GM21360 (cell line): ENCODE data around the gene ULK1.

Experiments used
- ATAC-seq: cut with Tn5 transposase; IDR thresholded peaks from one replicate; pipeline ENCODE4 v1.9.1; 2021; ENCODE audit warnings: mild to moderate bottlenecking, moderate library complexity; ENCODE audit not compliant: unreplicated experiment

Gene ULK1

DNA sequence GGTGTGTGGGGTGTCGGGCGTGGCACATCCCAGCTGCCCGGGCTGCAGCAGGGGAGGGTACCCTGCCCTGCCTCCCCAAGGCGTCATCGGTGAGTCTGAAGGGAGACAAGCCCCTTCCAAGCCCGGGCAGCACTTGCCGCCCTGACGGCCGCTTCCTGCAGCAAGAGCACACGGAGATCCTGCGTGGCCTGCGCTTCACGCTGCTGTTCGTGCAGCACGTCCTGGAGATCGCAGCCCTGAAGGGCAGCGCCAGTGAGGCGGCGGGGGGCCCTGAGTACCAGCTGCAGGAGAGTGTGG, 24.6 kb downstream of the ULK1 start:
- no peak for ATAC-seq

DNA sequence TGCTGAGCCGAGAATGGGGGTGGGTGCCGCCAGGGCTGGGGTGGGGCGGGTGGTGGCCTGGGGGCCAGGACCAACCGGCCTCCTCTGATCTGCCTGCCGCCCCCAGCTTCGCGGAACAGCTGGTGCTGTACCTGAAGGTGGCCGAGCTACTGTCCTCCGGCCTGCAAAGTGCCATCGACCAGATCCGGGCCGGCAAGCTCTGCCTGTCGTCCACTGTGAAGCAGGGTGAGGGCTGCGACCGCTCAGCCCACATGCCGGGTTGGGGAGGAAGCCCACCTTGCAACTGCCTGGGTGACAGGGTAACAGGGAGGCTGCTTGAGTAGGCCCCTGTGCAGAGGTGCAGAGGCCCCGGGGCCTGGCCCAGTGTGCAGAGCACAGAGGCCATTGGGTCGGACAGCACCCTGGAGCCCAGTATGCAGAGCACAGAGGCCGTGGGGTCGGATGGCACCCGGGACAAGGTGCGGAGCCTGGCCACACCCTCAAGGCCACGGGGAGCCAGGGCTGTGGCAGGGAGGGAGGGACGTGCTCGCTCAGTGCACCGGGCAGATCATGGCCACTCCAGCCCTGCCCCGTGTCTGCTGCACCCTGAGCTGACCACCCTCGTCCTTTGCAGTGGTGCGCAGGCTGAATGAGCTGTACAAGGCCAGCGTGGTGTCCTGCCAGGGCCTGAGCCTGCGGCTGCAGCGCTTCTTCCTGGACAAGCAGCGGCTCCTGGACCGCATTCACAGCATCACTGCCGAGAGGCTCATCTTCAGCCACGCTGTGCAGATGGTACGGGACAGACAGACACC, 25.1 kb downstream of the ULK1 start:
- no peak for ATAC-seq

DNA sequence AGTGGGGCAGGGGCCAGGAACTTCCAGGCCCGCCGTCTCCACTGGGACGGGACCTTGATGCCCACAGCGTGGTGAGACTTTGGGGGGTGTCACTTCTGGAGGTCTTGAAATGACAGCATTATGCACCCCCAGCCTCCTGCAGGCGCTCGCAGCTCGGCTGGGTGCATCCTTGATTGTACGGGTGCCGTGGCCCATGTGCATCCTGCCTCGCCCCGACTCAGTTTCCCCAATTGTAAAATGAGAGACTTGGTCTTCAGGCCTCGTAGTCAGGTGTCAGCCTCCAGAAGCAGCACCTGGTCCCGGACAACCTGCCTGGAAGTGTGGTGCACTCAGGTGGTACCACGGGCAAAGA, 25.7 kb downstream of the ULK1 start:
- ATAC-seq = no peak

DNA sequence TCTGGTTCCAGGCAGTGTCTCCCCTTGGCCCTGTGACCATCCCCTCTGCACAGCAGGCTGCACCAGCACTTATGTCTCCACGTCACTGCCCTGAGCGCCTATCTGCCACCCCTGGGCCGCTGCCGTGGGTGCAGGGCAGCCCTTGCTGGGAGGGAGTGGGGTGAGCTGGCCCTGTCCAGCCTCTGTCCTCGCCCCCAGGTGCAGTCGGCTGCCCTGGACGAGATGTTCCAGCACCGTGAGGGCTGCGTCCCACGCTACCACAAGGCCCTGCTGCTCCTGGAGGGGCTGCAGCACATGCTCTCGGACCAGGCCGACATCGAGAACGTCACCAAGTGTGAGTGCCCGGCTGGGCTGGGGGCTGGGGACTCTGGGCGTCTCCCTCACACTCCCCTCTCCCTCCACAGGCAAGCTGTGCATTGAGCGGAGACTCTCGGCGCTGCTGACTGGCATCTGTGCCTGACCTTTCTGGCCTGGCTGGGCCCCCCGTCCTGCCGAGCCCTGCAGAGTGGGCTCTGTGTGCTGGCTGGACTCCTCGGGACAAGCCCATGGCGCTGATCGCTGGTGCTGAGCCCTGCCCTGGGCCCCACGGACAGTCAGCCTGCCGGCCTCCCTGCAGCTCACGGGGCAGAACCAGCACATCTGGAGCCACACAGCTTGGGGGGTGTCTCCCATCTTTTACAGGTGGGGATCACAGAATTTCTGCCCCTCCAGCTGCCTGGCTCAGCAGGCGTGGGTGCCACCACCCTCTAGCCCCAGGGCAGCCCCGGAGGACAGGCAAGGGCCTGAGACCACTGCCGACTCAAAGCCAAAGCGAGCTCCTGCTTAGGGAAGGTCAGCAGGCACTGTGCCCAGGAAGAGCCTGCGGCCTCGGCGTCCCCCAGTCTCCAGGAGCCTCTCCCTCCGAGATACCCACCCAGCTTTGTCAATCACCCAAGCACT, 26.7 kb downstream of the ULK1 start:
- no peak for ATAC-seq

DNA sequence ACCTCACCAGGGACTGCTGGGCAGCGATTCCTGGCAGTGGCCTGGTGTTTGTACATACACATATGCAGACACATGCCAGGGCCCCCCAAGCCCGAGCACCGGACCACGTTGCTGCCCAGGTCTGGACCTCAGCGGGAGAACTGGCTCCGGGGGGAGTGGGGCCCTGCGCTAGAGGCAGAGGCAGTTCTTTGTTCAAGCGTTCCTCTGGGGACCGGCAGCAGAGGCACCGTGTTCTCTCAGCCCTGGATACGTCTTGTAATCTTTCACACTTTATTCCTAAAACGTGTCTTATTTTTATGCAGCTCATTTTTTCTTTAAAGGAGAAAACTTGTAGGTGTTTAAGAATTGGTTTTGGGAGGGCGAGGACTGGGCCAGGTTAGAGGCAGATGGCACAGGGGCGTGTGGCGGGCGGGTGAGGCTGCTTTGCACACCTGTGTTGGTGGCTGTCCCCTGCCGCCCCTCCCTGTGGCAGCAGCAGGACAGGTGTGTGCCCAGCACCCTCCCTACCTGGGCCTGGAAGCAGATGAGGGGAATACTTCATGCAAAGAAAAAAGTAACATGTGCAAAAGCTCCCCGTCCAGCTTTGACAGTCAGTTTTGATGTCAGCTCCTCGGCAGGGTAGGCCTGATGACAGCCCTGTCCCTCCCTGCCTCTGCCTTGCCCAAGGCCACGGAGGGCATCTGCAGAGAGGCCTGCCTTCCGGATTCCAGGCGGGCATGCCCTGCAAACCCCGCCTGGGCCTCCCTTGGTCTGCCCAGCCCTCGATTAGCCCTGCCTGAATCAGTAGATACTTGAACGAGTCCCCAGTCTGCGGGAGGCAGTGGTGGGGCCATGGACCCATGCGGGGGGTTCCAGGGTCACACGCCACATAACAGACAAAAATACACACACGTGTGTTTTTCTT, 27.7 kb downstream of the ULK1 start:
- no peak for ATAC-seq

DNA sequence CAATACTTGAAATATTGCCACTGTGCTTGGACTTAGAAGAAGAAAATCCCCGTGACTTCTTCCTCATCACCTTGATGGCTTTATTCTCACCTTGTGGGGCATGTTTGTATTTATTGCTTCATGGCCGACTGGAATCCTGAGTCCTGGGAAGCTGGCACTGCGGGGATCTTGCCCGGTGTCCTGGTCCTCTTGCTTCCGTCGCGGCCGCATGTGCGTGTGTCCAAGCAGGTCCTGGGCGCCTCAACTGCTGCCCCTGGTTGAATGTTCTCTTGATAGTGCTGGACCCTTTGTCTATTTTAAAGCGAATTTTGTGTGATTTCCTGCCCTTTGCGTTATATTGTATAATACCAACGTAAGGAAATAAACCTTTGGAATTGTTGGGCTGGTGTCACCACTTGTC, 28.4 kb downstream of the ULK1 start:
- ATAC-seq = no peak

DNA sequence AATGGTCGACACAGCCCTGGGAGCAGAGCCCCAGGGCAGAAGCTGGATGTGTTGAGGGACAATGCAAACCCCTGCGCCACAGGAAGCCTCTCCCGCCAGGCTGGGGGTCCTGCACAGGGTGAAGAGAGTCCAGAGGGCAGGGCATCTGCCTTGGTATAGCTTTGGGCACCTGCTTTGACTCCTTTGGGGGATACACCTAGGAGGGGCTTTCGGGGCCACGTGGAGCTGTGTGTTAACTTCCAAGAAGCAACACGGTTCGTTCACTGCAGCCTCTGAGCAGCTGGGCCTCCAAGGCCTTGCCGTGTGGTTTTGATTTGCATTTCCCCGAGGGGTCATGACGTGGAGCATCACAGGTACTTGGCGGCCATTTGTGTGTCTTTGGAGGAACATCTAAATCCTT, 28.8 kb downstream of the ULK1 start:
- peak; percentile 70 for ATAC-seq

DNA sequence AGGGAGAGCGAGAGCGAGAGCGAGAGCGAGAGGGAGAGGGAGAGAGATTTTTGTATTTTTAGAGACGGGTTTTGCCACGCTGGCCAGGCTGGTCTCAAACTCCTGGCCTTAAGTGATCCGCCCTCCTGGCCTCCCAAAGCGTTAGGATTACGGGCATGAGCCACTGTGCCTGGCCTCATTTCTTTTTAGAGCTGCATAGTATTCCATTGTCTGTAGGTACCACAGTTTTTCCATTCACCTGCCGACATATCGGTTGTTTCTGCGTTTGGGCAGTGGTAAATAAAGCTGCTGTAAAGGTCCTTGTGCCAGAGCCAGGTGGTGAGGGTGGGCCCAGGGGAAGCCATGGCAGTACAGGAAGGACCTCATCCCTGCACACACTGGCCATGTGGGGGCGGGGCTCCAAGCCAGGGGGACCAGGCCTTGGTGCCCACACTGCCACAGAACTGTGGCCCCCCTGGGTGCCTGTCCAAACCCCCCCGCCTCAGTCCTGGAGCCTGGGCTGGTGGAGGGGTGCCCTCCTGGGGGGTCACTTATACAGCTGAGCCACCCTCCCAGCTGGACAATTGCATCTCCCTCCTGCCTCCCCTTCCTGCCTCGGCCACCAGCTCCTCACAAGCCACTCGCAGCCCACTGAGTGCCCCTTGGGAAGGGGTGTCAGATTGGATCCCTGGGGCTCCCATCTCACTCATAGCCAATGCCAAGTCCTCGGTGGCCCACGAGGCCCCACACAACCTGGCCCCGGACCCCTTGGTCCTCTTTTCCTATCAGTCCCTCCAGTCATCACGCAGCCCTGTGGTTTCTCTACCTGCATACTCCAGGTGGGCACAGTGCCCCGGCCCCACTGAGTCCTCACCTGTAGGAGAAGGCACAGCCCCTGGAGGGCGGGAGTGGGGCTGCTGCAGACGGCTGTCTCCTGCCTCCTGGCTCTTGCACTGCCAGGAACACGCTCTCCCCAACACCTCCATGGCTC, 33.0 kb downstream of the ULK1 start:
- ATAC-seq = no peak

DNA sequence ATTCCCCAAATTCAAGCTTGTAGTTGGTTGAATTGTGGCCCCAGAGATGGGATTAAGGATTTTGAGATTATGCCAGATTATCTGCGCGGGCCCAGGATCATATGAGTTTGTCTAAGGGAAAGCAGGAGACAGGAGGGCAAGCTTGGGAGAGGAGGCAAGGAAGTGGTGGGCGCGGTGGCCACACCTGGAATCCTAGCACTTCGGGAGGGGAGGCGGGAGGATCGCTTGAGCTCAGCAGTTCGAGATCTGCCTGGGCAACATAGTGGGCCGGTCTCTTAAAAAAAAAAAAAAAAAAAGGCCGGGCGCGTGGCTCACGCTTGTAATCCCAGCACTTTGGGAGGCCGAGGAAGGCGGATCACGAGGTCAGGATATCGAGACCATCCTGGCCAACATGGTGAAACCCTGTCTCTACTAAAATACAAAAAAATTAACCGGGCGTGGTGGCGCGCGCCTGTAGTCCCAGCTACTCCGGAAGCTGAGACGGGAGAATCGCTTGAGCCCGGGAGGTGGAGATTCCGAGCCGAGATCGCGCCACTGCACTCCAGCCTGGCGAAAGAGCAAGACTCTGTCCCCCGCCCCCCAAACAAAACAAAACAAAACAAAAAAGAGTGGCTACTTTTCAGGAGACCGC, 33.8 kb downstream of the ULK1 start:
- ATAC-seq = peak; percentile 1

DNA sequence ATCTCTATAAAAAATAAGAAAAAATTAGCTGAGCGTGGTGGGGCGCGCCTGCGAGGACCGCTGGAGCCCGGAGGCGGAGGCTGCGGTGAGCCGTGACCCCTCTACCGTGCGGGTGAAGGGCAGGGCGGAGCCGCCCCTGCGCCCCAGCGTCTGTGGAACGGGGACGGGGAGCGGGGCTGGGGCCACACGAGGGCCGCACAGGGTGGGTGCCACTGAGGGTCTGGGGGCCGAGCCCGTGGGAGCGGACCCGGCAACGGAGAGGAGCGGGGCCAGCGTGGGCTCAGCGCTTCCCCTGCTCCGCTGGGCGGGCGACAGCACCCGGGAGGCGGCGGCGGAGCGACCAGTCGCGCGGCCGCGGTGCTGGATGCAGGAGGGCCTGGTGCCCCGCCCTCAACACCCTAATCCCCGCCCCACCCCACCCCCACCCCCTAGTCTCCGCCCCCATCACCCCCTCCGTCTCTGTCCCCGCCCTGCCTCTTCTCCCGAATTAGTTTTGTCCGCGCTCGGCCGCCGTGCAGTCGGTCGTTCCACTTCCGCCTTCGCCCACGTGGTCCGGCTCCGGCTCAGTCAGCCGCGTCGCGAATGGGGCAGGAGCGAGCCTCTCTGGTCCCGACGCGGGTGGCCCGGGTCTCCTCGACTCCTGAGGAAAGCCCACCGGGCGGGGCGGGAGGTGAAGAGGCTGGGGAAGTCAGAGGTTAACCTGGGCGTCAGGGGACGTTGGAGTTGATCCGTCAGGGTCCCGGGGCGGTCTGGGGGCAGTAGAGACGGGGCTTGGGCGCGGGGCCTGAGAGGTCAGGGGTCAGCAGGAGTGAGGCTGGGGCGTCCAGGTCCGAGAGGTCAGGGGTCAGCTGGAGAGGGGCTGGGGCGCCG, 34.5 kb downstream of the ULK1 start, which contains the start of gene PUS1:
PUS1 (plus strand) TSS at position 566 of the 870 bp plus-strand sequence. CDS start 447 bp downstream, outside the sequence.
- peak; percentile 73 for ATAC-seq

DNA sequence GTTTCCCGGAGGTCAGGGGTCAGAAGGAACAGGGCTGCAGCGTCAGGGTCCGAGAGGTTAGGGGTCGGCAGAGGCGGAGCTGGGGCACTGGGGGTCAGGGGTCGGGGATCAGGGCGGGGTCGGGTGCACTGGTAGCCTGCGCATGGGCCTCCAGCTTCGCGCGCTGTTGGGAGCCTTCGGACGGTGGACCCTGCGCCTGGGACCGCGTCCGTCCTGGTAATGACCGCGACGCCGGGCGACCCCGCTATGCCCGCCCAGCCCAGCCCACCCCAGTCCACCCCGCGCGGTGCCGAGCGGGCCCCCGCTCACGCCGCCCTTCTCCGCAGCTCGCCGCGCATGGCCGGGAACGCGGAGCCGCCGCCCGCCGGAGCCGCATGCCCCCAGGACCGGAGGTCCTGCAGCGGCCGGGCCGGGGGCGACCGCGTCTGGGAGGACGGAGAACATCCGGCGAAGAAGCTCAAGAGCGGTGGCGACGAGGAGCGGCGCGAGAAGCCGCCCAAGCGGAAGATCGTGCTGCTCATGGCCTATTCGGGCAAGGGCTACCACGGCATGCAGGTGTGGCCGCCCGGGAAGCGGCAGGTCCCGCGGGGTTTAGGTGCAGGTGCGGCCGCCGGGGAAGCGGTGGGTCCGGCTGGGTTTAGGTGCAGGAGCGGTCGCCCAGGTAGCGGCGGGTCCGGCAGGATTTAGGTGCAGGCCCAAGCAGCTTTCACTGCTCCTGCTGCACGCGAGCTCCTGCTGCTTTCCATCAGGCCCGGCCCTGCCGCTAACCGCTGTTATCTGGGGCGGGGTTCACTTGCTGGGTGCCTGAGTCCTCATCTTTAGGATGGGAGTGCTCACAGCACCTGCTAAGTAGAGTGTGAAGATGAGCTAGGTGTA, 35.4 kb downstream of the ULK1 start:
- ATAC-seq = no peak

DNA sequence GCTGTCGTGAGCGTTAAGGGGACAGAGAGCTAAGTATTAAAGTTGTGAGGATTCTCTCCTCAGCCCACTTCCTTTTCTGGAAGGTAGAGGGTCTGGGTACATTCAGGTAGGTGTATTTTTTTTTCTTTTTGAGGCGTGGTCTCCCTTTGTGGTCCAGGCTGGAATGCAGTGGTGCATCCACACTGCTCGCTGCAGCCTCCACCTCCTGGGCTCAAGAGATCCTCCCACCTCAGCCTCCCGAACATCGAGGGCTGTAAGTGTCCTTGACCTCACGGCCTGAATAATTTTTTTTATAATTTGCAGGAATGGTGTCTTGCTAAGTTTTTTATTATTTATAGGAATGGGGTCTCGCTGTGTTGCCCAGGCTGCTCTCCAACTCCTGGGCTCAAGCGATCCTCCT, 36.1 kb downstream of the ULK1 start:
- ATAC-seq = no peak

DNA sequence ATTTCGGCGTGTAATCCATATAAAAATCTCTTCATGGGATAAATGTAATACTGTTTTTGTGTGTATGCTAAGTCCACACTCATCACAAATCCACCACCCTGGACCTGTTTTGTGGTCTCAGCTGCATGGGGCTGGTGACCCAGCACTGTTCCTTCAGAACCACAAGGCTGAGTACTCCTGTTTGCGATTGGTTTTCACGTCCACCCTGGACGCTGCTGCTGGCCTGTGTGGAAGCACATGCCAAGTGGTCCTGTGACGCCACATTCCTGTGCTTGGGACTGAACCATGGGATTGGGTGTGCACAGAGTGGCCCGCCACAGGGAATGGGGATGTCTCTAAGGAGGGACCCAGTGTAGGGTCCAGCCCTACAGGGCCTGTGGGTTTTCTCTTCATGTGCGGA, 39.0 kb downstream of the ULK1 start:
- ATAC-seq = no peak

DNA sequence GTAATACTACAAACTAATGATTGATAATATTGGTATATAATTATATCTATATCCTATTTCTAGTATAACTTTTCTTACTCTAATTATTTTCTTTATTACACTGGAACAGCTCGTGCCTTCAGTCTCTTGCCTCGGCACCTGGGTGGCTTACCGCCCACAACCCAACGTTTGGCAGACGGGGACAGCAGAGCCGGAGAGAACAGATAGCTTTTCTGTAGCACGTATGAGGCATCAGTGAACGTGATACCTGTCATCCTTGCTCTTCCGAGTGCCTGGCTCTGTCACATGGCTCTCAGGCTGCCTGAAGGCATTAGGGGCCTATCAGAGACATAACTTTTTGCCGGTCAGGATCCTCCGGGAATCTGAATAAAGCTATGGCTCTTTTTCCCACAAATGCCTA, 40.1 kb downstream of the ULK1 start:
- no peak for ATAC-seq

DNA sequence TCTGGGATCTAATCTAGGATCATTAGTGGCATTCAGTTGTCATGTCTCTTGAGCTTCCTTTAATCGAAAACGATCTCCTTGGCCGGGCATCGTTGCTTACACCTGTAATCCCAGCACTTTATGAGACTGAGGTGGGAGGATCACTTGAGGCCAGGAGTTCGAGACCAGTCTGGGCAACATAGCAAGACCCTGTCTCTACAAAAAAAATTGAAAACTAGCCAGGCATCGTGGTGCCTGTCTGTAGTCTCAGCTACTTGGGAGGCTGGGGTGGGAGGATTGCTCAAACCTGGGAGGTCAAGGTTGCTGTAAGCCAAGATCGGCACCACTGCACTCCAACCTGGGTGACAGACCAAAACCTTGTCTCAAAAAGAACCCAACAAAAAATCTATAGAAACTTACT, 43.7 kb downstream of the ULK1 start:
- no peak for ATAC-seq

DNA sequence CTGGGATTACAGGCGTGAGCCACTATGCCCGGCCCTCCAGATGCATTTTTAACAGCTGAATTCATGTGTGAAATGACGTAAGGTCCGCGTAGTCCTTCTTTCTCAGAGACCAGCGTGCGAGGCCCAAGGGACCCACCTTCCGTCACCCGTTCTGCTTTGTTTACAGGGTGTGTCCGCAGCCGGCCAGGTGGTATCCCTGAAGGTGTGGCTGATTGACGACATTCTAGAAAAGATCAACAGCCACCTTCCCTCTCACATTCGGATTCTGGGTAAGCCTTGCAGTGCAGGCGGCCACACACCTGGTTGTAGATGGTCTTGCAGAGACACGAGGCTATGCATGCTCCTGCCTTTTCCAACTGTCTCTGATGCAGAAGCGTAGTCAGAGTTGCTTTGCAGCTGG, 44.6 kb downstream of the ULK1 start:
- no peak for ATAC-seq

DNA sequence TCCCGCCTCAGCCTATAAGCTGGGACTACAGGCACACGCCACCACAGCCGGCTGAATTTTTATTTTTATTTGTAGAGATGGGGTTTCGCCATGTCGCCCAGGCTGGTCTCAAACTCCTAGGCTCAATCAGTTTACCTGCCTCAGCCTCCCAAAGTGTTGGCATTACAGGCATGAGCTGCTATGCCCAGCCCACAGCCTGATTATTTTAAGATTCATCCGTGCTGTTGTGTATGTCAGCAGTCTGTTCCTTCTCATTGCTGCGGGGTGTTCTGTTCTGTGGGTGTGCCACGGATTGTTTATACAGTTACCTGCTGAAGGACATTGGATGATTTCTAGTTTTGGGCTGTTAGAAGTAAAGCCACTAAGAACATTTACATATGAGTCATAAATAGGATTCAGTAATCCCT, 45.7 kb downstream of the ULK1 start:
- ATAC-seq = no peak
